Fibroblast of villous mesenchyme (primary cell): ENCODE measurements around the gene ART1. TPM values are rescaled to one million over a fixed set of nuclear protein-coding genes. Genes with fewer than 3 reads are reported as not detected.

Experiments
- DNase-seq: peaks from one replicate; pipeline ENCODE4 v3.0.0-alpha.2; 2010; ENCODE audit warnings: low read depth
- H3K4me3 ChIP-seq: 2 replicates; pipeline ENCODE4 v1.5.1; 2011; ENCODE audit warnings: low read depth, mild to moderate bottlenecking, low read length
- total RNA-seq: library from RNA; depleted of rRNA; stranded (reverse); fragments of >200 nt; gene quantifications from 2 replicates; pipeline ENCODE4 v1.2.3, GENCODE V29; 2012
- TF ChIP-seq, protein P1 (sequence below): IDR thresholded peaks from 2 replicates; pipeline ENCODE4 v1.5.1; 2012; ENCODE audit warnings: low read depth, mild to moderate bottlenecking, low read length; ENCODE audit not compliant: insufficient read depth

ART1 gene
- total RNA-seq, 1 donor: not detected

DNA sequence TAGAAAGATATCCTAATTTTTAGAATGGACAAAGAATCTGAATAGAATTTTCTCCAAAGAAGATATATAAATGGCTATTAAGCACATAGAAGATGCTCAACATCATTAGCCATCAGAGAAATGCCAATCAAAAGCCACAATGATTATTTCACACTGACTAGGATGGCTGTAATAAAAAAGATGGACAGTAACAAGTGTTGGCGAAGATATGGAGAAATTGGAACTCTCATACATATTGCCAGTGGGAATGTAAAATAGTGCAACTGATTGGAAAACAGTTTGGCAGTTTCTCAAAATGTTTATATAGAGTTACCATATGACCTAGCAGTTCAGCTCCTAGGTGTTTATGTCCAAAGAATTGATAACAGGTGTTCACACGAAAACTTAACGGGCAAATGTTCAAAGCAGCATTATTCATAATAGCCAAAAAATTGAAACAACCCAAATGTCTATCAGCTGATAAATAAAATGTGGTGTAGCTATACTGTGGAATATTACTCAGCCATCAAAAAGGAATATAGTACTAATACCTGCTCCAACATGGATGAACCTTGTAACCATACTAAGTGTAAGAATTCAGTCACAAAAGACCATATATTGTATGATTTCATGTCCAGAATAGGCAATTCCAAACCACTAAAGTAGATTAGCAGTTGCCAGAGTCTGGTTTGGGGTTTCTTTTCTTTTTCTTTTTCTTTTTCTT is 32.8 kb upstream of the ART1 start:
- no peak for DNase-seq
- H3K4me3 ChIP-seq: no peak overlapping the region
- TF ChIP-seq, protein P1, sequence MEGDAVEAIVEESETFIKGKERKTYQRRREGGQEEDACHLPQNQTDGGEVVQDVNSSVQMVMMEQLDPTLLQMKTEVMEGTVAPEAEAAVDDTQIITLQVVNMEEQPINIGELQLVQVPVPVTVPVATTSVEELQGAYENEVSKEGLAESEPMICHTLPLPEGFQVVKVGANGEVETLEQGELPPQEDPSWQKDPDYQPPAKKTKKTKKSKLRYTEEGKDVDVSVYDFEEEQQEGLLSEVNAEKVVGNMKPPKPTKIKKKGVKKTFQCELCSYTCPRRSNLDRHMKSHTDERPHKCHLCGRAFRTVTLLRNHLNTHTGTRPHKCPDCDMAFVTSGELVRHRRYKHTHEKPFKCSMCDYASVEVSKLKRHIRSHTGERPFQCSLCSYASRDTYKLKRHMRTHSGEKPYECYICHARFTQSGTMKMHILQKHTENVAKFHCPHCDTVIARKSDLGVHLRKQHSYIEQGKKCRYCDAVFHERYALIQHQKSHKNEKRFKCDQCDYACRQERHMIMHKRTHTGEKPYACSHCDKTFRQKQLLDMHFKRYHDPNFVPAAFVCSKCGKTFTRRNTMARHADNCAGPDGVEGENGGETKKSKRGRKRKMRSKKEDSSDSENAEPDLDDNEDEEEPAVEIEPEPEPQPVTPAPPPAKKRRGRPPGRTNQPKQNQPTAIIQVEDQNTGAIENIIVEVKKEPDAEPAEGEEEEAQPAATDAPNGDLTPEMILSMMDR: no peak

DNA sequence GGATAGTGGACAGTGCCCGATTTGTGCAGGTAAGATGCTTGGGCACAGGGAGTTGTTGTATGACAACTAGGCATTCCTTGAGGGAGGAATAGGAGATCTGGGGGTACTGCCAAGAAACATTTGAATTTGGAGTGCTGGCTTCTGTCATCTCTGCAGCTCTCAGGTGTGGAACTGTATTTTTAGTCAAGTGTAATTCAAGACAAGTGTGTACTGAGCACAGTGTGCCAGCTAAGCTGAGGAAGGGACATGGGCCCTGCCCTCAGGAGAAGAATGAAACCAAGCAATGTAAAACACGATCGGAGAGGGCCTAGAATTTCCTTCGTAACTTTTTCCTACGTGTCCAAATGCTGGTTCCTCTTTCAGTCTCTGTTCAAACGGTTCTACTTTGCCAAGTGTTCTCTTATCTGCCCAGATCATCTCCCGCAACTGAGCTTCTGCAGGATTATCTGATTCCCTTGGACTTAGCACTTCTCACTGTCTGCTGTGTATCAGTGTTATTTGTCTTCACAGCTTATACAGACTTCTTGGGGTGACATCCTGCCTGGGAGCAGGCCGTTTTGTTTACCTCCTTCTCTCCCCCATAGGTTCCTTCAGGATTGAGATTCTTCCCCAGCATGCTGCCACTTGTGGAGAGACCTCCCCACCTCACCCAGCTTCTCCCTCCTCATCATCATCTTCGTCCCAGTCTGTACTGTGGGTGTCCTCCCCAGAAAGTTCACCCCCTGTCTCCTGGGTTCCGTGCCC is 30.8 kb upstream of the ART1 start:
- no peak for DNase-seq
- TF ChIP-seq, protein P1: no peak
- no peak overlapping the region for H3K4me3 ChIP-seq

DNA sequence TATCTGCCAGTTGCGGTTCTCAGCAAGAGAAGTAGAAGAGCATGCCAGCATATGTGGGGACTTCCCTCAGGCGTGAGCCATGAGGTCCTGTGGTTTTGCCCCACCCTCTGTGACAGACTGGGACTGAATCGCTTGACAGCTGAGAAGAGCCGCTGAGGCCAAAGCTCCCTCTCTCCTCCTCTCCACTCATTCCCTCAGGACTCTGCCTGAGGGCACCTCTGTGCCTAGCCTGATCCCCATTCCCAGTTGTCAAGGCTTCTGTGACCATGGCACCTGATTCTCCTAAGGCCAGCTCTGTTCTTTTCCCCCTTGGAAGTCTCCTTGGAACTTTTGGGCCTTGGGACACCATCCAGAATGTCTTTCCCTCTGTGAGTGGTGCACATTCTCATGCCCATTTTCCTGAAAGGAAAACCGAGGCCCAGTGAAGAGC is 30.2 kb upstream of the ART1 start:
- TF ChIP-seq, protein P1: no peak
- no peak overlapping the region for H3K4me3 ChIP-seq
- DNase-seq: no peak

DNA sequence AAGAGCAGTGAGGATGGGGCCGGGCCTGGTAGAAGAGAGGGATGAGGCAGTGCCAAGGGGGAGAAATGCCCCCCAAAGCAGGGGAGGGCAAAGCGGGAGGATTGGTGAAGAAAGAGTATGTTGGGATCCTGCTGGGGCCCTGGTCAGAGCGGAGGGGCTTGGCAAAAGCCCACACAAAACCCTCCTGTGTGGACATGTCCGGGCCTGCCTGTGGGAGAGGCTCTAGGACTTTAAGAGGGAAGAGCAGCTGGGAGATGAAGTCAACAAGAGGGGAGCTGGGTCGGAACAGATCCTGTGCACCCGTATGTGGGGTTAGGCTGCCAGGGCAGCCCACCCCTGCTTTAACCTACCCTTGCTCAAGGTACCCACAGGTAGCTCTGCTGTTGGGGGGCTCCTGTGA is 28.9 kb upstream of the ART1 start:
- DNase-seq: no peak
- H3K4me3 ChIP-seq: no peak overlapping the region
- TF ChIP-seq, protein P1: no peak

DNA sequence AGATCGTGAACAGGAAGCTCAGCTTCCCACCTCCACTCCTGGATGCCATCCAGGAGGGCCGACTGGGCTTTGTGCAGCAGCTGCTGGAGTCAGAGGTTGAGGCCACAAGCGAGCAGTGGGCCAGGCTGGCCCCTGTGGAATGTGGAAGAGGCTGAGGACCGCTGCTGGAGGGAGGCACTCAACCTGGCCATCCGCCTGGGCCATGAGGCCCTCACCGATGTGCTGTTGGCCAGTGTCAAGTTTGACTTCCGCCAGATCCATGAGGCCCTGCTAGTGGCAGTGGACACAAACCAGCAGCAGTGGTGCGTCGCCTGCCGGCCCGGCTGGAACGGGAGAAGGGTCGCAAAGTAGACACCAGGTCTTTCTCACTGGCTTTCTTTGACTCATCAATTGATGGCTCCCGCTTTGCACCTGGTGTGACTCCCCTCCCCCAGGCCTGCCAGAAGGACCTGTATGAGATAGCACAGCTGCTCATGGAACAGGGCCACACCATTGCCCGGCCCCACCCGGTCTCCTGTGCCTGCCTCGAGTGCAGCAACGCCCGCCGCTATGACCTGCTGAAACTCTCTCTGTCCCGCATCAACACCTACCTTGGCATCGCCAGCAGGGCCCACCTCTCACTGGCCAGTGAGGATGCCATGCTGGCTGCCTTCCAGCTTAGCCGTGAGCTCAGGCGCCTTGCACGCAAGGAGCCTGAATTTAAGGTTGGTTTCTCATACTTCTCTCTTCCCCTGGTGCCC is 28.0 kb upstream of the ART1 start:
- TF ChIP-seq, protein P1: no peak
- H3K4me3 ChIP-seq: no peak overlapping the region
- no peak for DNase-seq

DNA sequence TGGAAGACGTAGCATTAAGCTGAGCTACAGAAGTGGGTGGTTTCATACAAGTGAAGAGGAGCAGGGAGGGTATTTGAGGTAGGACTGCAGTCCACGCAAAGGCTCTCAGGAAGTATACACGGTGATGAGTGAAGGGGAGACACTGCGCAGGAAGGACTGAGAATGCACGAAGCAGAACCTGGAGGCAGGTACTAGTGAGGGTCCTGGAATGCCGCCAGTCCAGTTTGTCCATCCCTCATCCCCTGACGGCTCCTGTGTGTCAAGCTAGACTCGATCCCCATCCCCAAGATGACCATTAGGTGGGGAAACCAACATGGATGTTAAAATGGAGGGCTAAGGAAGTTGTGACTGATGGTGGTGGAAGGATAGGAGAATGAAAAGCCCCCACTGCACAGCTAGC is 26.9 kb upstream of the ART1 start:
- H3K4me3 ChIP-seq: no peak overlapping the region
- TF ChIP-seq, protein P1: no peak
- DNase-seq: no peak
